ENCODE data around the gene SDCBP2. TPM values are rescaled to one million over a fixed set of nuclear protein-coding genes. Genes with fewer than 3 reads are reported as not detected.

SDCBP2 gene
- total and polyA plus RNA-seq, 10 of the 15 experiments (the other 5 are each of a cell fraction or from before 2014, with no cell fraction given): 0.16 to 2.4 (median 1.1) TPM; not detected in 1

GRCh38 chr20:1265916-1266166 is 63.1 kb downstream of the SDCBP2 start:
- SMC1A ChIA-PET (ENCODE audit: uncharacterized antibody, unreplicated experiment): no interaction called here
- intact Hi-C loops (cut with micrococcal nuclease; ENCODE audit: unreplicated experiment) (no loop called here), in situ Hi-C loops (cut with MboI) (no loop called here)
- Histone ChIP-seq H3K27ac (ENCODE audit: control insufficient read depth, insufficient read depth) (no peak overlapping the region), H2AFZ (ENCODE audit: control insufficient read depth, low read depth, low read length) (peak overlapping the region; percentile 75), H3K9ac (ENCODE audit: control insufficient read depth, insufficient read depth, low read length) (no peak overlapping the region), H3K27me3 (replicated peaks in 1 of 2; ENCODE audit: control insufficient read depth in 2 of 2, insufficient read depth in 2 of 2, low read length in 1 of 2) (peaks cover 3 to 10% of the 10 kb centered on the region in 2 experiments), H3K9me3 (replicated peaks; ENCODE audit: control insufficient read depth, insufficient read depth, low read length) (peaks cover 3% of the 10 kb centered on the region; the same call in 1 of the 3 replicates), H3K4me1 (ENCODE audit: control insufficient read depth, insufficient read depth, low read length) (no peaks in the 10 kb centered on the region), H3K79me2 (ENCODE audit: control insufficient read depth, insufficient read depth, low read length) (no peaks in the 10 kb centered on the region), H3K36me3 (ENCODE audit: control insufficient read depth in 2 of 2, insufficient read depth in 2 of 2, low read length in 1 of 2) (no peaks in the 10 kb centered on the region), H4K20me1 (ENCODE audit: control insufficient read depth, insufficient read depth) (no peaks in the 10 kb centered on the region), H3K4me2 (ENCODE audit: control insufficient read depth, insufficient read depth) (peak overlapping the region; percentile 64), H3K4me3 (0 out of 2 replicates have a peak overlapping the region, but pooled peaks have one; percentile 47)
- TF ChIP-seq MYC (IDR thresholded peaks at IDR 0.05; ENCODE audit: insufficient read depth, insufficient read length, insufficient replicate concordance, low read length, severe bottlenecking): no peak
- BruUV-seq (replicated peaks): no TSS peak
- CTCF ChIA-PET: no interaction called here
- DNase-seq (ENCODE audit: low read depth, low spot score) (no peak), FAIRE-seq (no peak), ATAC-seq (no peak)
- 0% methylated on average over 10 of the region's 10 CpGs for WGBS (ENCODE audit: insufficient coverage, insufficient replicate concordance, low lambda C conversion rate, missing lambda C conversion rate)
- POLR2A ChIA-PET: no interaction called here
- RAD21 ChIA-PET (ENCODE audit: unreplicated experiment): interaction anchor here (0.6 kb wide), 1 partner anchor 804 kb away, joined by 5 read pairs; the partner anchor contains the start of gene TBC1D20

- Histone ChIP-seq H3K79me2 (ENCODE audit: control insufficient read depth, insufficient read depth, low read length) (no peaks in the 10 kb centered on the region), H3K27me3 (replicated peaks in 1 of 2; ENCODE audit: control insufficient read depth in 2 of 2, insufficient read depth in 2 of 2, low read length in 1 of 2) (peaks cover 3 to 10% of the 10 kb centered on the region in 2 experiments), H3K4me1 (ENCODE audit: control insufficient read depth, insufficient read depth, low read length) (no peaks in the 10 kb centered on the region), H3K27ac (ENCODE audit: control insufficient read depth, insufficient read depth) (no peak overlapping the region), H3K4me2 (ENCODE audit: control insufficient read depth, insufficient read depth) (peak overlapping the region; percentile 64), H3K36me3 (ENCODE audit: control insufficient read depth in 2 of 2, insufficient read depth in 2 of 2, low read length in 1 of 2) (no peaks in the 10 kb centered on the region), H2AFZ (ENCODE audit: control insufficient read depth, low read depth, low read length) (no peak overlapping the region), H4K20me1 (ENCODE audit: control insufficient read depth, insufficient read depth) (no peaks in the 10 kb centered on the region), H3K4me3 (0 out of 2 replicates have a peak overlapping the region, but pooled peaks have one; percentile 47), H3K9me3 (replicated peaks; ENCODE audit: control insufficient read depth, insufficient read depth, low read length) (peaks cover 3% of the 10 kb centered on the region; the same call in 1 of the 3 replicates), H3K9ac (ENCODE audit: control insufficient read depth, insufficient read depth, low read length) (no peak overlapping the region)
- CTCF ChIA-PET: no interaction called here
- RAD21 ChIA-PET (ENCODE audit: unreplicated experiment): interaction anchor here (0.6 kb wide), 1 partner anchor 803 kb away, joined by 5 read pairs; the partner anchor contains the start of gene TBC1D20
- DNase-seq (ENCODE audit: low read depth, low spot score): no peak
- 79% methylated on average over 4 of the region's 4 CpGs for WGBS (ENCODE audit: insufficient coverage, insufficient replicate concordance, low lambda C conversion rate, missing lambda C conversion rate)
- no peak for FAIRE-seq
- in situ Hi-C loops (cut with MboI): no loop called here
- intact Hi-C loops (cut with micrococcal nuclease; ENCODE audit: unreplicated experiment): no loop called here
- POLR2A ChIA-PET: no interaction called here
- no peak for ATAC-seq
- BruUV-seq (replicated peaks): no TSS peak
- SMC1A ChIA-PET (ENCODE audit: uncharacterized antibody, unreplicated experiment): no interaction called here
- TF ChIP-seq YY1 (IDR thresholded peaks at IDR 0.05; ENCODE audit: low read depth, low read length) (no peak), POU2F2 (IDR thresholded peaks at IDR 0.05; ENCODE audit: borderline replicate concordance, low read depth, low read length) (no peak), ASH2L (IDR thresholded peaks at IDR 0.05; ENCODE audit: borderline replicate concordance, low read depth) (no peak), GATAD2B (conservative IDR thresholded peaks at IDR 0.05; ENCODE audit: low read depth) (no peak), CEBPZ (IDR thresholded peaks at IDR 0.05; ENCODE audit: low read depth, low read length) (no peak), MYC (IDR thresholded peaks at IDR 0.05; ENCODE audit: insufficient read depth, insufficient read length, insufficient replicate concordance, low read length, severe bottlenecking) (no peak), KDM1A (IDR thresholded peaks at IDR 0.05; ENCODE audit: borderline replicate concordance) (no peak), RELB (IDR thresholded peaks at IDR 0.05; ENCODE audit: low read depth) (no peak), SREBF2 (IDR thresholded peaks at IDR 0.05; ENCODE audit: low read length) (no peak), MTA2 (IDR thresholded peaks at IDR 0.05; ENCODE audit: low read depth) (no peak), SREBF1 (IDR thresholded peaks at IDR 0.05; ENCODE audit: low read length) (no peak)
These were observed 63.6 kb downstream of the SDCBP2 start for GRCh38 chr20:1265226-1265915.

Measured in GM12878 (cell line).